H1 (cell line): ENCODE measurements around the gene TTBK1. TPM values are rescaled to one million over a fixed set of nuclear protein-coding genes. Genes with fewer than 3 reads are reported as not detected.

Source experiments
- BACH1 ChIP-seq: IDR thresholded peaks from 2 replicates; pipeline ENCODE4 v1.6.1; 2012; ENCODE audit warnings: low read length, improper control_type of control experiment
- BCL11A ChIP-seq, 2 experiments: IDR thresholded peaks; one replicate each; pipeline ENCODE4 v1.6.1; 2011; ENCODE audit warnings: low read depth in 2 of 2, low read length in 2 of 2, mild to moderate bottlenecking in 2 of 2
- BRCA1 ChIP-seq: IDR thresholded peaks from 2 replicates; pipeline ENCODE4 v1.6.1; 2012; ENCODE audit warnings: low read depth, low read length, improper control_type of control experiment
- GABPA ChIP-seq: IDR thresholded peaks from 2 replicates; pipeline ENCODE4 v1.6.1; 2011; ENCODE audit warnings: mild to moderate bottlenecking, low read length, moderate library complexity, borderline replicate concordance; ENCODE audit not compliant: insufficient read depth
- KDM1A ChIP-seq: fragments of 200-600, 300-600 bp; sonication (generic); IDR thresholded peaks from 2 replicates; pipeline ENCODE4 v1.7.1; 2016; ENCODE audit warnings: mild to moderate bottlenecking, low read length, borderline replicate concordance
- polyA plus RNA-seq, 7 experiments: library from polyadenylated mRNA; depleted of rRNA in 3 of 7; stranded (reverse) in 5 of 7; unstranded in 2 of 7; fragments of >200 nt in 5 of 7; fragments of 200-250 nt in 2 of 7; gene quantifications; 1 replicate in 5 of 7; 2 replicates in 1 of 7; 4 replicates in 1 of 7; pipeline versions ENCODE4 v1.2.1 to v1.2.3, GENCODE V29; 2011 to 2013; ENCODE audit warnings: missing spikeins in 2 of 7, mixed read lengths in 2 of 7
- total RNA-seq: library from RNA; stranded (reverse); fragmentation: NEBNext Ultra II Directional; extraction: Animal tissue kit (Norgen Biotek cat#: 25700); gene quantifications from 2 replicates; pipeline ENCODE4 v1.2.1, GENCODE V29; 2021

TTBK1 gene
- total and polyA plus RNA-seq, 2 of the 8 experiments (the other 6 are each of a cell fraction or from before 2014, with no cell fraction given): 0.53 to 1.6 TPM

DNA sequence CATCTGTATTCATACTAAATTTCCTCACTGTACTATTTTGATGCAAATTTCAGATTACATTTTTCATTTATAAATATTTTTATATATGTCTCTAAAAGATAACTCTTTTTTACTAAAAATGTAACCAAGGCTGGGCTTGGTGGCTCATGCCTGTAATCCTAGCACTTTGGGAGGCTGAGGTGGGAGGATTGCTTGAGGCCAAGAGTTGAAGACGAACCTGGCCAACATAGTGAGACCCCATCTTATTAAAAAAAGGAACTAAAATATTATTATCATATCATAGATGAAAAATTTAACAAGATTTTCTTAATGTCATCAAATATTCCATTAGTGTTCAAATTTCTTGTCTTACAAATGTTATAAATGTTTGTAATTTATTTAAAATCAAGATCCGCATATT, 7.4 kb upstream of the TTBK1 start (continued):
- TF ChIP-seq KDM1A (no peak), GABPA (no peak), BRCA1 (no peak), BCL11A (IDR thresholded peaks at IDR 0.05; ENCODE audit: low read depth in 2 of 2, low read length in 2 of 2) (no peak), BACH1 (no peak)
